Measurements from ENCODE around the gene SPNS2.

Gene SPNS2

GRCh38 chr17:4465786-4466185 is 32.9 kb upstream of the SPNS2 start:
- TF ChIP-seq CTCF (conservative IDR thresholded peaks at IDR 0.05; ENCODE audit: low read depth, low read length): no peak
- H3K4me3 ChIP-seq (ENCODE audit: low read length): no peak overlapping the region
- no peak for DNase-seq (ENCODE audit: low read depth)

- no peak overlapping the region for H3K4me3 ChIP-seq (ENCODE audit: low read length)
- no peak for TF ChIP-seq CTCF (conservative IDR thresholded peaks at IDR 0.05; ENCODE audit: low read depth, low read length)
- DNase-seq (ENCODE audit: low read depth): no peak
These were observed 31.4 kb upstream of the SPNS2 start for GRCh38 chr17:4467287-4467686.

- TF ChIP-seq CTCF (conservative IDR thresholded peaks at IDR 0.05; ENCODE audit: low read depth, low read length): no peak
- DNase-seq (ENCODE audit: low read depth): no peak
- H3K4me3 ChIP-seq (ENCODE audit: low read length): no peak overlapping the region
These were observed 29.1 kb upstream of the SPNS2 start for GRCh38 chr17:4469552-4469951.

- no peak for TF ChIP-seq CTCF (conservative IDR thresholded peaks at IDR 0.05; ENCODE audit: low read depth, low read length)
- no peak overlapping the region for H3K4me3 ChIP-seq (ENCODE audit: low read length)
- DNase-seq (ENCODE audit: low read depth): no peak
These were observed 26.4 kb upstream of the SPNS2 start for GRCh38 chr17:4472286-4472685.

- no peak overlapping the region for H3K4me3 ChIP-seq (ENCODE audit: low read length)
- no peak for TF ChIP-seq CTCF (conservative IDR thresholded peaks at IDR 0.05; ENCODE audit: low read depth, low read length)
- DNase-seq (ENCODE audit: low read depth): no peak
These were observed 24.6 kb upstream of the SPNS2 start for GRCh38 chr17:4474093-4474492.

GRCh38 chr17:4475001-4475400 is 23.7 kb upstream of the SPNS2 start:
- no peak overlapping the region for H3K4me3 ChIP-seq (ENCODE audit: low read length)
- no peak for DNase-seq (ENCODE audit: low read depth)
- TF ChIP-seq CTCF (conservative IDR thresholded peaks at IDR 0.05; ENCODE audit: low read depth, low read length): no peak

GRCh38 chr17:4475463-4475862 is 23.2 kb upstream of the SPNS2 start:
- TF ChIP-seq CTCF (conservative IDR thresholded peaks at IDR 0.05; ENCODE audit: low read depth, low read length): peak; percentile 2
- H3K4me3 ChIP-seq (ENCODE audit: low read length): no peak overlapping the region
- DNase-seq (ENCODE audit: low read depth): no peak
